CD8-positive, alpha-beta memory T cell (primary cell): ENCODE data around the gene AOPEP. TPM values are rescaled to one million over a fixed set of nuclear protein-coding genes. Genes with fewer than 3 reads are reported as not detected.

ENCODE experiments used
- CTCF ChIA-PET: fragments of 350-600 bp; sonication (Branson Sonifier 250); formaldehyde crosslinking; loops from one replicate; lab custom pipeline; 2021; ENCODE audit warnings: antibody characterized with exemption; lab: Charles Lee
- POLR2A ChIA-PET: fragments of 350-600 bp; sonication (Branson Sonifier 250); formaldehyde crosslinking; loops from one replicate; lab custom pipeline; 2021; ENCODE audit warnings: antibody characterized with exemption; lab: Charles Lee
- DNase-seq, 5 donors: peaks; one replicate each; pipeline versions ENCODE4 v3.0.0 to v3.0.0-alpha.2; 2020 to 2022; ENCODE audit warnings: mixed read lengths in 1 of 5
- H3K27ac ChIP-seq: one replicate; pipeline ENCODE4 v1.7.0; 2013; ENCODE audit warnings: low read depth, mild to moderate bottlenecking, low read length, moderate library complexity
- H3K27me3 ChIP-seq: 2 replicates; pipeline ENCODE4 v1.7.0; 2013; ENCODE audit warnings: low read length, mild to moderate bottlenecking; ENCODE audit not compliant: insufficient read depth, poor library complexity, severe bottlenecking
- H3K36me3 ChIP-seq: 2 replicates; pipeline ENCODE4 v1.7.0; 2013; ENCODE audit warnings: mild to moderate bottlenecking, low read length, moderate library complexity; ENCODE audit not compliant: insufficient read depth
- H3K4me1 ChIP-seq: 2 replicates; pipeline ENCODE4 v1.7.0; 2013; ENCODE audit warnings: mild to moderate bottlenecking, low read length, moderate library complexity; ENCODE audit not compliant: insufficient read depth
- H3K4me3 ChIP-seq: 2 replicates; pipeline ENCODE4 v1.7.0; 2013; ENCODE audit warnings: mild to moderate bottlenecking, low read length
- H3K9me3 ChIP-seq: 2 replicates; pipeline ENCODE4 v1.7.0; 2013; ENCODE audit warnings: mild to moderate bottlenecking, low read length
- H3K27ac Mint-ChIP-seq, 8 donors: one replicate each; pipeline ENCODE4 v1.8.0; 2020 to 2021; ENCODE audit warnings: mixed read lengths in 8 of 8, mild to moderate bottlenecking in 6 of 8, inconsistent platforms in 3 of 8, moderate library complexity in 3 of 8
- H3K27me3 Mint-ChIP-seq, 2 donors: one replicate each; pipeline ENCODE4 v1.8.0; 2020 to 2021; ENCODE audit warnings: mixed read lengths in 2 of 2, mild to moderate bottlenecking in 1 of 2, moderate library complexity in 1 of 2
- H3K36me3 Mint-ChIP-seq, 3 donors: one replicate each; pipeline ENCODE4 v1.8.0; 2020 to 2021; ENCODE audit warnings: mixed read lengths in 3 of 3, inconsistent platforms in 1 of 3, mild to moderate bottlenecking in 1 of 3
- H3K4me1 Mint-ChIP-seq, 3 donors: one replicate each; pipeline ENCODE4 v1.8.0; 2020 to 2021; ENCODE audit warnings: mixed read lengths in 3 of 3, inconsistent platforms in 1 of 3, mild to moderate bottlenecking in 1 of 3
- H3K4me3 Mint-ChIP-seq, 7 donors: one replicate each; pipeline ENCODE4 v1.8.0; 2020 to 2021; ENCODE audit warnings: mixed read lengths in 7 of 7, mild to moderate bottlenecking in 6 of 7, moderate library complexity in 4 of 7, inconsistent platforms in 2 of 7
- H3K9me3 Mint-ChIP-seq, 5 donors: one replicate each; pipeline ENCODE4 v1.8.0; 2020 to 2022; ENCODE audit warnings: mixed read lengths in 5 of 5, mild to moderate bottlenecking in 3 of 5, moderate library complexity in 2 of 5, inconsistent platforms in 1 of 5
- polyA plus RNA-seq: library from polyadenylated mRNA; unstranded; fragments of 300-500 nt; fragmentation: Illumina TruSeq; gene quantifications from one replicate; pipeline ENCODE4 v1.2.3, GENCODE V29; 2021
- total RNA-seq, 2 experiments: library from RNA; stranded (reverse); gene quantifications; one replicate each; pipeline ENCODE4 v1.2.3, GENCODE V29; 2021

Gene AOPEP
- total and polyA plus RNA-seq, 3 experiments from 2014 or later = 4.2 to 7.1 (median 6.9) TPM

- H3K27ac ChIP-seq = no peak overlapping the region
- no peaks in the 10 kb centered on the region for H3K36me3 ChIP-seq
- Mint-ChIP-seq H3K27me3 (no peaks in the 10 kb centered on the region), H3K9me3 (no peaks in the 10 kb centered on the region), H3K27ac (no peak overlapping the region), H3K4me3 (no peak overlapping the region), H3K4me1 (no peaks in the 10 kb centered on the region), H3K36me3 (peaks cover 0 to 6% (median 2%) of the 10 kb centered on the region in 3 donors)
- ChIA-PET CTCF (no interaction called here), POLR2A (no interaction called here)
- no peaks in the 10 kb centered on the region for H3K27me3 ChIP-seq
- no peak for DNase-seq
- H3K4me1 ChIP-seq = no peaks in the 10 kb centered on the region
- no peak overlapping the region for H3K4me3 ChIP-seq
- no peaks in the 10 kb centered on the region for H3K9me3 ChIP-seq
These were observed 346.6 kb downstream of the AOPEP start for GRCh38 chr9:95073042-95073607.

- Mint-ChIP-seq H3K27me3 (no peaks in the 10 kb centered on the region), H3K4me1 (no peaks in the 10 kb centered on the region), H3K27ac (peak overlapping the region in 1 of 8 donors; percentile 29), H3K4me3 (no peak overlapping the region), H3K36me3 (peaks cover 0 to 2% (median 0%) of the 10 kb centered on the region in 3 donors), H3K9me3 (no peaks in the 10 kb centered on the region)
- DNase-seq = no peak
- POLR2A ChIA-PET = no interaction called here
- no peak overlapping the region for H3K27ac ChIP-seq
- no peaks in the 10 kb centered on the region for H3K4me1 ChIP-seq
- no peaks in the 10 kb centered on the region for H3K27me3 ChIP-seq
- CTCF ChIA-PET = no interaction called here
- no peak overlapping the region for H3K4me3 ChIP-seq
- H3K9me3 ChIP-seq = no peaks in the 10 kb centered on the region
- no peaks in the 10 kb centered on the region for H3K36me3 ChIP-seq
These were observed 347.4 kb downstream of the AOPEP start for GRCh38 chr9:95073918-95074317.

- CTCF ChIA-PET = no interaction called here
- H3K27ac Mint-ChIP-seq = no peak overlapping the region
- Histone ChIP-seq H3K27me3 (no peaks in the 10 kb centered on the region), H3K9me3 (no peaks in the 10 kb centered on the region), H3K27ac (no peak overlapping the region), H3K36me3 (no peaks in the 10 kb centered on the region), H3K4me1 (no peaks in the 10 kb centered on the region), H3K4me3 (no peak overlapping the region)
- peaks cover 0 to 2% (median 0%) of the 10 kb centered on the region in 3 donors for H3K36me3 Mint-ChIP-seq
- POLR2A ChIA-PET = no interaction called here
- no peaks in the 10 kb centered on the region for H3K9me3 Mint-ChIP-seq
- H3K4me3 Mint-ChIP-seq = no peak overlapping the region
- no peaks in the 10 kb centered on the region for H3K27me3 Mint-ChIP-seq
- H3K4me1 Mint-ChIP-seq = no peaks in the 10 kb centered on the region
- no peak for DNase-seq
These were observed 348.1 kb downstream of the AOPEP start for GRCh38 chr9:95074632-95075031.

- Histone ChIP-seq H3K9me3 (no peaks in the 10 kb centered on the region), H3K27ac (no peak overlapping the region), H3K4me1 (no peaks in the 10 kb centered on the region), H3K27me3 (no peaks in the 10 kb centered on the region), H3K36me3 (no peaks in the 10 kb centered on the region), H3K4me3 (no peak overlapping the region)
- POLR2A ChIA-PET = no interaction called here
- Mint-ChIP-seq H3K4me1 (no peaks in the 10 kb centered on the region), H3K9me3 (no peaks in the 10 kb centered on the region), H3K27me3 (no peaks in the 10 kb centered on the region), H3K36me3 (peaks cover 0 to 2% (median 0%) of the 10 kb centered on the region in 3 donors), H3K4me3 (no peak overlapping the region), H3K27ac (no peak overlapping the region)
- DNase-seq = no peak
- CTCF ChIA-PET = no interaction called here
These were observed 349.2 kb downstream of the AOPEP start for GRCh38 chr9:95075700-95076099.

GRCh38 chr9:95076696-95077052 lies 350.2 kb downstream of the AOPEP start:
- no peaks in the 10 kb centered on the region for H3K27me3 Mint-ChIP-seq
- no peaks in the 10 kb centered on the region for H3K36me3 ChIP-seq
- no peak overlapping the region for H3K27ac ChIP-seq
- H3K4me1 ChIP-seq = no peaks in the 10 kb centered on the region
- no peaks in the 10 kb centered on the region for H3K27me3 ChIP-seq
- no peaks in the 10 kb centered on the region for H3K9me3 ChIP-seq
- H3K36me3 Mint-ChIP-seq = peaks cover 0 to 7% (median 2%) of the 10 kb centered on the region in 3 donors
- no peak for DNase-seq
- H3K4me1 Mint-ChIP-seq = no peaks in the 10 kb centered on the region
- H3K4me3 ChIP-seq = no peak overlapping the region
- ChIA-PET CTCF (no interaction called here), POLR2A (no interaction called here)
- H3K9me3 Mint-ChIP-seq = no peaks in the 10 kb centered on the region
- peak overlapping the region in 1 of 8 donors; percentile 9 for H3K27ac Mint-ChIP-seq
- no peak overlapping the region for H3K4me3 Mint-ChIP-seq

GRCh38 chr9:95077053-95077765 lies 350.7 kb downstream of the AOPEP start:
- ChIA-PET CTCF (no interaction called here), POLR2A (no interaction called here)
- Mint-ChIP-seq H3K27me3 (no peaks in the 10 kb centered on the region), H3K36me3 (peaks cover 0 to 11% (median 2%) of the 10 kb centered on the region in 3 donors), H3K27ac (peak overlapping the region in 1 of 8 donors; percentile 9), H3K4me3 (no peak overlapping the region), H3K4me1 (no peaks in the 10 kb centered on the region), H3K9me3 (no peaks in the 10 kb centered on the region)
- Histone ChIP-seq H3K36me3 (no peaks in the 10 kb centered on the region), H3K27me3 (no peaks in the 10 kb centered on the region), H3K4me3 (no peak overlapping the region), H3K9me3 (no peaks in the 10 kb centered on the region), H3K27ac (no peak overlapping the region), H3K4me1 (no peaks in the 10 kb centered on the region)
- DNase-seq = no peak

GRCh38 chr9:95077766-95078370 lies 351.4 kb downstream of the AOPEP start:
- no peak overlapping the region for H3K27ac ChIP-seq
- peaks cover 0 to 17% (median 4%) of the 10 kb centered on the region in 3 donors for H3K36me3 Mint-ChIP-seq
- POLR2A ChIA-PET = no interaction called here
- no peak overlapping the region for H3K4me3 Mint-ChIP-seq
- H3K4me1 Mint-ChIP-seq = no peaks in the 10 kb centered on the region
- no peak overlapping the region for H3K27ac Mint-ChIP-seq
- no peaks in the 10 kb centered on the region for H3K27me3 ChIP-seq
- peaks cover 0 to 3% of the 10 kb centered on the region in 2 donors for H3K27me3 Mint-ChIP-seq
- H3K4me3 ChIP-seq = no peak overlapping the region
- CTCF ChIA-PET = no interaction called here
- DNase-seq = no peak
- H3K9me3 ChIP-seq = no peaks in the 10 kb centered on the region
- no peaks in the 10 kb centered on the region for H3K4me1 ChIP-seq
- H3K9me3 Mint-ChIP-seq = no peaks in the 10 kb centered on the region
- no peaks in the 10 kb centered on the region for H3K36me3 ChIP-seq

- POLR2A ChIA-PET = no interaction called here
- H3K36me3 Mint-ChIP-seq = peaks cover 0 to 20% (median 8%) of the 10 kb centered on the region in 3 donors
These were observed 352.0 kb downstream of the AOPEP start for GRCh38 chr9:95078511-95078910.

More at GRCh38 chr9:95078511-95078910, 352.0 kb downstream of the AOPEP start:
- DNase-seq = no peak
- no peaks in the 10 kb centered on the region for H3K36me3 ChIP-seq
- H3K27ac Mint-ChIP-seq = no peak overlapping the region
- CTCF ChIA-PET = no interaction called here
- H3K9me3 ChIP-seq = no peaks in the 10 kb centered on the region
- H3K4me1 ChIP-seq = no peaks in the 10 kb centered on the region
- no peaks in the 10 kb centered on the region for H3K27me3 ChIP-seq
- peaks cover 0 to 3% of the 10 kb centered on the region in 2 donors for H3K27me3 Mint-ChIP-seq
- no peaks in the 10 kb centered on the region for H3K9me3 Mint-ChIP-seq
- H3K4me1 Mint-ChIP-seq = no peaks in the 10 kb centered on the region
- no peak overlapping the region for H3K4me3 Mint-ChIP-seq
- H3K4me3 ChIP-seq = no peak overlapping the region
- no peak overlapping the region for H3K27ac ChIP-seq
